Astrocyte (in vitro differentiated cells and primary cell): ENCODE data around the gene BUB1. TPM values are rescaled to one million over a fixed set of nuclear protein-coding genes. Genes with fewer than 3 reads are reported as not detected.

ENCODE experiments used
- DNase-seq: peaks from one replicate; pipeline ENCODE4 v3.0.0-alpha.2; 2010; ENCODE audit warnings: low read depth
- FAIRE-seq: peaks from 2 replicates; lab custom pipeline; 2011; peaks lifted over from hg19 to GRCh38; lab: Jason Lieb, UNC
- H2AFZ ChIP-seq: 2 replicates; pipeline ENCODE4 v1.6.0; 2012; ENCODE audit warnings: low read depth, low read length, inconsistent platforms
- H3K27ac ChIP-seq: 2 replicates; pipeline ENCODE4 v1.5.1; 2011; ENCODE audit warnings: low read depth, low read length, inconsistent platforms
- H3K27me3 ChIP-seq: 2 replicates; pipeline ENCODE4 v1.6.0; 2011; ENCODE audit warnings: low read length, inconsistent platforms; ENCODE audit not compliant: insufficient read depth
- H3K36me3 ChIP-seq: 2 replicates; pipeline ENCODE4 v1.5.1; 2011; ENCODE audit warnings: low read length, inconsistent platforms; ENCODE audit not compliant: insufficient read depth
- H3K4me1 ChIP-seq: 2 replicates; pipeline ENCODE4 v1.5.1; 2011; ENCODE audit warnings: low read length, inconsistent platforms; ENCODE audit not compliant: insufficient read depth
- H3K4me2 ChIP-seq: 2 replicates; pipeline ENCODE4 v1.6.0; 2012; ENCODE audit warnings: low read length, inconsistent platforms
- H3K4me3 ChIP-seq: 2 replicates; pipeline ENCODE4 v1.5.1; 2011; ENCODE audit warnings: low read depth, mild to moderate bottlenecking, low read length, inconsistent platforms; ENCODE audit not compliant: insufficient read depth
- H3K79me2 ChIP-seq: 2 replicates; pipeline ENCODE4 v1.6.0; 2012; ENCODE audit warnings: mild to moderate bottlenecking, low read length, inconsistent platforms; ENCODE audit not compliant: insufficient read depth
- H3K9ac ChIP-seq: 2 replicates; pipeline ENCODE4 v1.6.0; 2012; ENCODE audit warnings: mild to moderate bottlenecking, low read length, inconsistent platforms
- H3K9me3 ChIP-seq: 2 replicates; pipeline ENCODE4 v1.5.1; 2012; ENCODE audit warnings: low read depth, mild to moderate bottlenecking, low read length, inconsistent platforms; ENCODE audit not compliant: insufficient read depth
- H4K20me1 ChIP-seq: 2 replicates; pipeline ENCODE4 v1.6.0; 2012; ENCODE audit warnings: low read length, inconsistent platforms; ENCODE audit not compliant: insufficient read depth
- H3K27ac Mint-ChIP-seq: one replicate; pipeline ENCODE4 v1.8.0; 2021; ENCODE audit warnings: mild to moderate bottlenecking, mixed read lengths; ENCODE audit not compliant: unreplicated experiment
- H3K27me3 Mint-ChIP-seq: one replicate; pipeline ENCODE4 v1.8.0; 2021; ENCODE audit warnings: low read depth, mixed read lengths; ENCODE audit not compliant: unreplicated experiment
- H3K36me3 Mint-ChIP-seq: one replicate; pipeline ENCODE4 v1.8.0; 2021; ENCODE audit warnings: low read depth, mixed read lengths; ENCODE audit not compliant: unreplicated experiment
- H3K4me1 Mint-ChIP-seq: one replicate; pipeline ENCODE4 v1.8.0; 2021; ENCODE audit warnings: low read depth, mixed read lengths; ENCODE audit not compliant: unreplicated experiment
- H3K4me3 Mint-ChIP-seq: one replicate; pipeline ENCODE4 v1.8.0; 2021; ENCODE audit warnings: mild to moderate bottlenecking, moderate library complexity, mixed read lengths; ENCODE audit not compliant: unreplicated experiment
- H3K9me3 Mint-ChIP-seq: one replicate; pipeline ENCODE4 v1.8.0; 2021; ENCODE audit warnings: mild to moderate bottlenecking, mixed read lengths; ENCODE audit not compliant: unreplicated experiment
- EZH2 ChIP-seq: IDR thresholded peaks from 2 replicates; pipeline ENCODE4 v1.6.1; 2012; ENCODE audit warnings: mild to moderate bottlenecking, low read length, inconsistent platforms; ENCODE audit not compliant: insufficient read depth
- total RNA-seq: library from RNA; stranded (reverse); gene quantifications from 2 replicates; pipeline ENCODE4 v1.2.1, GENCODE V29; 2021
- TF ChIP-seq, protein P1 (sequence below): IDR thresholded peaks from 2 replicates; pipeline ENCODE4 v1.5.1; 2011; ENCODE audit warnings: low read depth, mild to moderate bottlenecking, inconsistent platforms, low read length, moderate library complexity; ENCODE audit not compliant: insufficient read depth

Gene BUB1
- total RNA-seq, 1 donor from 2014 or later = 8.0 TPM

DNA sequence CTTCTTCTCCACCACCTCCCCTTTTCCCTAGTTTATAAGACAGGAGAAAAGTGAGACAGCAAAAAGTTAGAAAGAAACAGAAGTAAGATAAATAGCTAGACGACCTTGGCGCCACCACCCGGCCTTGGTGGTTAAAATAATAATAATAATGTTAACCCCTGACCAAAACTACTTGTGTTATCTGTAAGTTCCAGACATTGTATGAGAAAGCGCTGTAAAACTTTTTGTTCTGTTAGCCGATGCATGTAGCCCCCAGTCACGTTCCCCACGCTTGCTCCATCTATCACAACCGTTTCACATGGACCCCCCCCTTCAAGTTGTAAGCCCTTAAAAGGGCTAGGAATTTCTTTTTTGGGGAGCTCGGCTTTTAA, 1.5 kb upstream of the BUB1 start:
- Histone ChIP-seq H3K4me2 (peak overlapping the region; percentile 87), H3K36me3 (no peaks in the 10 kb centered on the region), H3K27ac (no peak overlapping the region), H3K4me3 (no peak overlapping the region), H3K79me2 (peaks cover 35% of the 10 kb centered on the region), H4K20me1 (no peaks in the 10 kb centered on the region), H3K27me3 (no peaks in the 10 kb centered on the region), H3K9ac (no peak overlapping the region), H2AFZ (no peak overlapping the region), H3K4me1 (peaks cover 17% of the 10 kb centered on the region), H3K9me3 (no peaks in the 10 kb centered on the region)
- H3K4me1 Mint-ChIP-seq = peaks cover 14% of the 10 kb centered on the region
- H3K27ac Mint-ChIP-seq = no peak overlapping the region
- FAIRE-seq = no peak
- H3K27me3 Mint-ChIP-seq = no peaks in the 10 kb centered on the region
- no peaks in the 10 kb centered on the region for H3K9me3 Mint-ChIP-seq
- peak overlapping the region; percentile 54 for H3K4me3 Mint-ChIP-seq
- H3K36me3 Mint-ChIP-seq = no peaks in the 10 kb centered on the region
- TF ChIP-seq, protein P1, sequence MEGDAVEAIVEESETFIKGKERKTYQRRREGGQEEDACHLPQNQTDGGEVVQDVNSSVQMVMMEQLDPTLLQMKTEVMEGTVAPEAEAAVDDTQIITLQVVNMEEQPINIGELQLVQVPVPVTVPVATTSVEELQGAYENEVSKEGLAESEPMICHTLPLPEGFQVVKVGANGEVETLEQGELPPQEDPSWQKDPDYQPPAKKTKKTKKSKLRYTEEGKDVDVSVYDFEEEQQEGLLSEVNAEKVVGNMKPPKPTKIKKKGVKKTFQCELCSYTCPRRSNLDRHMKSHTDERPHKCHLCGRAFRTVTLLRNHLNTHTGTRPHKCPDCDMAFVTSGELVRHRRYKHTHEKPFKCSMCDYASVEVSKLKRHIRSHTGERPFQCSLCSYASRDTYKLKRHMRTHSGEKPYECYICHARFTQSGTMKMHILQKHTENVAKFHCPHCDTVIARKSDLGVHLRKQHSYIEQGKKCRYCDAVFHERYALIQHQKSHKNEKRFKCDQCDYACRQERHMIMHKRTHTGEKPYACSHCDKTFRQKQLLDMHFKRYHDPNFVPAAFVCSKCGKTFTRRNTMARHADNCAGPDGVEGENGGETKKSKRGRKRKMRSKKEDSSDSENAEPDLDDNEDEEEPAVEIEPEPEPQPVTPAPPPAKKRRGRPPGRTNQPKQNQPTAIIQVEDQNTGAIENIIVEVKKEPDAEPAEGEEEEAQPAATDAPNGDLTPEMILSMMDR = no peak
- TF ChIP-seq EZH2 = no peak
- DNase-seq = peak; percentile 30

DNA sequence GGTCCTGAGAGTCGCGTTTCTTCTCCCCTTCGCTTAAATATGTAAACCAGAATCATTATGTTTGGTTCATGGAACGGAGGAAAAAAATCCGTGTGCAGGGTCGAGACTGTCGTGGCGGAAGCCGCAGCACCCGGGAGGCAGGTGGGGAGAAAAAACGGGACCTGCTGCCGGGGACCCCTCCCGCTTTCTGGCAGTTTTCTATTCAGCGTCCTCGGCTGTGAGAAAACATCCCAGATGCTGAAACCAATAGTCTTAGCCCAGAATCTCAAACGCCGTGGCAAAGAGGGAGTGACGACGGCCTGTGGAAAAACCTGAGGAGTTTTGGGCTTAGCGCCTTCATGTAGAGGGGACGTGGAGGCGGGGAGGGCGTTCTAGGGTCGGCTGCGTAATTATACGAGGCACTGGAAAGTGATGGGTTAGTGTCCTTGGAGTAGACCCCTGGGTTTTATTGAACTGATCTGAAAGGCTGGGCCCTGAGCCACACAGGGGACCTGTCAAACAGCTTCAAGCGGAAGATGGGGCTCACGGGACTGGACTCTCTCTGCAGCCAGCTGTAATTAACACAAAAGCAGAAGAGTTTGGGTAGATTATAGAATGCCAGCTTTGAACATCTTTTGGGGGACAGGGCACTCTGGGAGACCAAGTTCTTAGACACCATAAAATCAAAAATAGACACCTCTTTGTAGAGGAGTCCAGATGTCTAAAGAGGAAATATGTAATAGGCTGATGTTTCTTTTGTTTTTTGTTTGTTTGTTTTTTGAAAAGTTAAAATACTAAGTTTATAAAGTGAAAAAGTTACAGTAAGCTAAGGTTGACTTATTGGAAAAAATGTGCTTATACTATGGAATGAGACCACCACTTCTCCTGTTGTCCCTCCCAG, 834 bp upstream of the BUB1 start:
- DNase-seq (peak; percentile 13), FAIRE-seq (no peak)
- H3K9ac ChIP-seq = peak overlapping the region; percentile 83
- peaks cover 17% of the 10 kb centered on the region for H3K4me1 ChIP-seq
- Mint-ChIP-seq H3K27me3 (no peaks in the 10 kb centered on the region), H3K27ac (peak overlapping the region; percentile 95), H3K36me3 (no peaks in the 10 kb centered on the region), H3K4me1 (peaks cover 14% of the 10 kb centered on the region), H3K9me3 (no peaks in the 10 kb centered on the region), H3K4me3 (peak overlapping the region; percentile 99)
- H2AFZ ChIP-seq = peak overlapping the region; percentile 74
- peaks cover 38% of the 10 kb centered on the region for H3K79me2 ChIP-seq
- peak overlapping the region; percentile 73 for H3K27ac ChIP-seq
- H3K27me3 ChIP-seq = no peaks in the 10 kb centered on the region
- H3K4me2 ChIP-seq = peak overlapping the region; percentile 87
- H3K36me3 ChIP-seq = no peaks in the 10 kb centered on the region
- H3K9me3 ChIP-seq = no peaks in the 10 kb centered on the region
- TF ChIP-seq EZH2 = no peak
- TF ChIP-seq, protein P1 = no peak
- no peaks in the 10 kb centered on the region for H4K20me1 ChIP-seq
- peak overlapping the region; percentile 83 for H3K4me3 ChIP-seq

DNA sequence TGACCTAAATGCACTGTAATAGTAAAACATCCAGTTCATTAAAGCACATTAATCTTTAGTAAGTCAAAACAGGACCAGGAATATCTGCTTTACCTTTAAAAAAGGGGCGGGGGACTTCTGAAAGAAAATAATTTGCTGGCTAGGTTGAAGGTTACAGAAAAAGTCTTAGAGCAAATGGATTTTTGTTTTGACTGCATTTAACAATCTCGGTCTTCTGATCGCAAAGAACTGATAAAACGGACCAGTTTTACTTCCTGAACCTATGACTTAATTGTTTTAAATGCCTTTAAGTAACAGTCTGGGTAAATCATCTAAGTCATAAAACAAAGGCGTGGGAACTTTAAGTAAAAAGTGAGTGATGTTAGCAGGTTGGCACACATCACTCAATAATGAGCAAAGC, 783 bp downstream of the BUB1 start:
- Mint-ChIP-seq H3K9me3 (no peaks in the 10 kb centered on the region), H3K27ac (no peak overlapping the region), H3K4me1 (peaks cover 14% of the 10 kb centered on the region), H3K4me3 (peak overlapping the region; percentile 99), H3K27me3 (no peaks in the 10 kb centered on the region), H3K36me3 (no peaks in the 10 kb centered on the region)
- H2AFZ ChIP-seq = no peak overlapping the region
- no peak for DNase-seq
- no peaks in the 10 kb centered on the region for H3K9me3 ChIP-seq
- H3K9ac ChIP-seq = peak overlapping the region; percentile 83
- TF ChIP-seq, protein P1 = no peak
- no peak for TF ChIP-seq EZH2
- no peaks in the 10 kb centered on the region for H3K27me3 ChIP-seq
- H3K27ac ChIP-seq = peak overlapping the region; percentile 51
- H3K4me3 ChIP-seq = peak overlapping the region; percentile 83
- H3K4me2 ChIP-seq = peak overlapping the region; percentile 87
- H3K4me1 ChIP-seq = peaks cover 17% of the 10 kb centered on the region
- no peaks in the 10 kb centered on the region for H4K20me1 ChIP-seq
- H3K79me2 ChIP-seq = peaks cover 44% of the 10 kb centered on the region
- no peaks in the 10 kb centered on the region for H3K36me3 ChIP-seq
- FAIRE-seq = no peak
